Urinary bladder (tissue), 4 donors: ENCODE results near the gene ACOT4. TPM values are rescaled to one million over a fixed set of nuclear protein-coding genes. Genes with fewer than 3 reads are reported as not detected.
A peak's percentile ranks its signal among the peaks of the same experiment; 100 is the strongest.

Experiments used
- DNase-seq: peaks from one replicate; pipeline ENCODE4 v3.0.0-alpha.2; 2015; ENCODE audit errors: extremely low spot score
- H3K27ac ChIP-seq: one replicate; pipeline ENCODE4 v1.5.1; 2013; ENCODE audit warnings: low read depth, mild to moderate bottlenecking, moderate library complexity
- H3K36me3 ChIP-seq: one replicate; pipeline ENCODE4 v1.6.1; 2013; ENCODE audit warnings: mild to moderate bottlenecking, moderate library complexity; ENCODE audit not compliant: insufficient read depth
- H3K4me1 ChIP-seq: one replicate; pipeline ENCODE4 v1.6.1; 2013; ENCODE audit warnings: mild to moderate bottlenecking, moderate library complexity; ENCODE audit not compliant: insufficient read depth
- H3K4me3 ChIP-seq: one replicate; pipeline ENCODE4 v1.5.1; 2013; ENCODE audit warnings: low read depth, low read length
- WGBS: extraction: QIAGEN DNeasy Blood & Tissue Kit; methylation state at CpG from one replicate; pipeline ENCODE4 v1.1.7; 2013; 5-methylcytosine and 5-hydroxymethylcytosine counted together
- polyA plus RNA-seq: library from polyadenylated mRNA; stranded (reverse); fragments of 200-250 nt; gene quantifications from one replicate; pipeline ENCODE4 v1.2.3, GENCODE V29; 2013
- total RNA-seq: library from RNA; depleted of rRNA; stranded (reverse); fragments of >200 nt; gene quantifications from one replicate; pipeline ENCODE4 v1.2.3, GENCODE V29; 2014
- donor health status: healthy with polysubstance abuse.
- donor health status: healthy.

The ACOT4 gene
- total and polyA plus RNA-seq, 2 donors = 1.0 to 1.6 TPM

DNA sequence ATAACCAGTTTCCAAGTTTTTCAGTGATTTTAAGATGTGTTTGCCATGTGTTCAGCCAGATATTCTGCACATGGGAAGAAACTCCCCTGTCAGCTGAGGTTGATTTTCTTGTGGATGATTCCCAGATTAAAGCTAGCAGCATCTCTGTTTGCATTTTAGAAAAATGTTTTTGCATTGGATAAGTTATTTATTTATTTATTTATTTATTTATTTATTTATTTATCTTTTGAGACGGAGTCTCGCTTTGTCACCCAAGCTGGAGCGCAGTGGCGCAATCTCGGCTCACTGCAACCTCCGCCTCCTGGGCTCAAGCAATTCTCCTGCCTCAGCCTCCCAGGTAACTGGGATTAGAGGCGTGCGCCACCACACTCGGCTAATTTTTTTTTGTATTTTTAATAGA, 2.8 kb downstream of the ACOT4 start:
- no peak overlapping the region for H3K27ac ChIP-seq
- H3K36me3 ChIP-seq = no peaks in the 10 kb centered on the region
- H3K4me1 ChIP-seq = no peaks in the 10 kb centered on the region
- 98% methylated on average over 9 of the region's 9 CpGs for WGBS
- no peak for DNase-seq
- H3K4me3 ChIP-seq = no peak overlapping the region

DNA sequence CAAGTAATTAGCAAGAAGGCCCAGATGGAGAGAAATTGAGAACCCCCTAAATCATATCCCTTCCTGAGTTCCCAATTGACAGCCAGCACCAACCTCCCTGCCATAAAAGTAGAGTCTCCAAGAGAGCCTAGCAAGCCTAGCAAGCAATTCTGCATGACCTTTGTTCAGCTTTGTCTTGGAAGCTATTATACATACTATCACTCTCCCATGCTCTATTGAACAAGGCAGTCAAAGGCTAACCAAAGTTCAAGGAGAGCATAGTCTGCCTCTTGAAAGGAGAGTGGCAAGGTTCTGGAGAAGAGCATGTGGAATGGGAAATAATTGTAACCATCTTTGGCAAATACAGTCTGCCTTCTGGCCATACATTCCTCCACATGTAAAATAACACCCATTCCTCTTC, 7.8 kb downstream of the ACOT4 start:
- Histone ChIP-seq H3K4me1 (no peaks in the 10 kb centered on the region), H3K27ac (no peak overlapping the region), H3K36me3 (no peaks in the 10 kb centered on the region), H3K4me3 (no peak overlapping the region)
- no peak for DNase-seq

DNA sequence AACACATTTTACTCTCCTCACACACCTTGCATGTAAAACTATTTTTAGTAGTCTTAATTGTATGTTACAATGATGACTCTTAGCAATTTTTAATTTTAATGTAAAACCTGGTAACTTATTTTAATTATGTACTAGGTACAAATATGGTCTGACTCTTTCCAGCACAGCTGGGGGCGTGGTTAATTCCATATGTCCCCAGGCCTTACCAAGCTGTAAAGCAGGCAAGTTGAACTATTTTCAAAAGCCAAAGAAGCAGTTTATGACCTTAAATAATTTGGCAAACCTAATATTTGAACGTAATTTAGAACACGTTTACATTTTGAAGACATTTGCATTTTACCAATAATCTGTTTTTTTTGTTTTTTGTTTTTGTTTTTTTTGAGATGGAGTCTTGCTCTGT, 11.3 kb downstream of the ACOT4 start:
- Histone ChIP-seq H3K4me1 (no peaks in the 10 kb centered on the region), H3K27ac (no peak overlapping the region), H3K4me3 (no peak overlapping the region), H3K36me3 (no peaks in the 10 kb centered on the region)
- no peak for DNase-seq
- 75% methylated on average over 3 of the region's 3 CpGs for WGBS

DNA sequence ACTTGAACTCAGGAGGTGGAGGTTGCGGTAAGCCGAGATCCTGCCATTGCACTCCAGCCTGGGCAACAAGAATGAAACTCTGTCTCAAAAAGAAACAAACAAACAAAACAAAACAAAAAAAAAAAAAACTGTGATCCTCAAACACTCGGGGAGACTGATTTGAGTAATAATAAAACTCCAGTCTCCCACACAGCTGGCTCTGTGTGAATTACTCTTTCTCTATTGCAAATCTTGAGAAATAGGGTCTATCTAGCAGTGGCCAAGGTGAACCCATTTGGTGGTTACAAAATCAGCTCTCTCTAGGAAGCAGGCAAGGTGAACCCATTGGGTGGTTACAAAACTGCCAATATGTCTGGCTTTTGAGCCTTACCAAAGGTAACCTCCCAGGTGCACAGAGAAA, 14.6 kb downstream of the ACOT4 start:
- no peak for DNase-seq
- Histone ChIP-seq H3K4me1 (no peaks in the 10 kb centered on the region), H3K4me3 (no peak overlapping the region), H3K27ac (no peak overlapping the region), H3K36me3 (no peaks in the 10 kb centered on the region)
- 93% methylated on average over 3 of the region's 3 CpGs for WGBS

DNA sequence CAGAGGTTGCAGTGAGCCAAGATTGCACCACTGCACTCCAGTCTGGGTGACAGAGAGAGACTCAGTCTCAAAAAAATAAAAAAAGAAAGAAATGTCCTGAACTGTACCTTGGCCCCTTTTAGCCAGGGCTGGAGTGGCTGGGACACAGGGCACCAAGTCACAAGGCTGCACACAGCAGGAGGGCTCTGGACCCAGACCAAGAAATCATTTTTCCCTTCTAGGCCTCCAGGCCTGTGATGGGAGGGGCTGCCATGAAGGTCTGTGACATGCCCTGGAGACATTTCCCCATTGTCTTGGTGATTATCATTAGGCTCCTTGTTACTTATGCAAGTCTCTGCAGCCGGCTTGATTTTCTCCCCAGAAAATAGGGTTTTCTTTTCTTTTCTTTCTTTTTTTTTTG, 15.6 kb downstream of the ACOT4 start:
- 94% methylated on average over 1 of the region's 1 CpG for WGBS
- DNase-seq = no peak

DNA sequence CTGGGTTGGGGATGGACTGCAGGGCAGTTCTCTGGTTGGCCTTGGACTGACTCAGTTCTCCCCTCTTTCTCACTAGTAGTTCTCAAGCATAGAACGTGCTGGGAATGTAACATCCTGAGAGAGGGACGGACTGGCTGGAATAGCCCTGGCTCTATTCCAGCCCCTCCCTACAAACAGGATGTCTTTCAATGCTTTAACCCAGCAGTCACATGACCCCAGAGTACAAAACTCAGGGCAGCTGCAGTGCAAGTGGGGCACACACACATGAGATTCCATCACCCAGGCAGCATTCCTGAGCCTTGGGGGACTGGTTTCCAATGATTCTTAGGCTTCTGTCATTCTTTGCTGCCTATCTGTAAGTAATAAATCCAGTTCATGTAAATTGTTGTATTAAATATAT, 19.0 kb downstream of the ACOT4 start:
- Histone ChIP-seq H3K27ac (no peak overlapping the region), H3K4me3 (no peak overlapping the region), H3K36me3 (no peaks in the 10 kb centered on the region), H3K4me1 (no peaks in the 10 kb centered on the region)
- no peak for DNase-seq
- WGBS = 40% methylated on average over 2 of the region's 2 CpGs

More for the DNA sequence above, 15.6 kb downstream of the ACOT4 start:
- no peaks in the 10 kb centered on the region for H3K4me1 ChIP-seq
- H3K4me3 ChIP-seq = no peak overlapping the region
- no peak overlapping the region for H3K27ac ChIP-seq
- H3K36me3 ChIP-seq = no peaks in the 10 kb centered on the region

DNA sequence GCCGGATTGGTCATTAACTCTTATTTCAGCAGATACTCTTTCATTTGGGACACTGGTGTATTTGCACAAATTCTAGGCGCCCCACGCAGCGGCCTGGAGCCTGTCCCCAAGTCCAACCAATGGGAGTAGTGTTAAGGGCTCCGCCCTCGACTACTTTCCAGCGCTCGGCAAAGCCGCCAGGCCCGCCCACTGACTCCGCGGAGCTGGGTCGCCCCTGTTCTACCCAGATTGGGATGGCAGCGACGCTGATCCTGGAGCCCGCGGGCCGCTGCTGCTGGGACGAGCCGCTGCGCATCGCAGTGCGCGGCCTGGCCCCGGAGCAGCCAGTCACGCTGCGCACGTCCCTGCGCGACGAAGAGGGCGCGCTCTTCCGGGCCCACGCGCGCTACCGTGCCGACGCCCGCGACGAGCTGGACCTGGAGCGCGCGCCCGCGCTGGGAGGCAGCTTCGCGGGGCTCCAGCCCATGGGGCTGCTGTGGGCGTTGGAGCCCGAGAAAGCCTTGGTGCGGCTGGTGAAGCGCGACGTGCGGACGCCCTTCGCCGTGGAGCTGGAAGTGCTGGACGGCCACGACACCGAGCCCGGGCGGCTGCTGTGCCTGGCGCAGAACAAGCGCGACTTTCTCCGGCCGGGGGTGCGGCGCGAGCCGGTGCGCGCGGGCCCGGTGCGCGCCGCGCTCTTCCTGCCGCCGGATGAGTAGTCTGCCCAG, 20.8 kb downstream of the ACOT4 start, which contains the start of gene ACOT6:
ACOT6 (plus strand) TSS at position 179 of the 707 bp plus-strand sequence; CDS start at position 234, 55 bp downstream.
- H3K36me3 ChIP-seq = no peaks in the 10 kb centered on the region
- under 1% methylated on average over 84 of the region's 84 CpGs for WGBS
- no peaks in the 10 kb centered on the region for H3K4me1 ChIP-seq
- peak within 1 kb of the TSS; percentile 53 for H3K4me3 ChIP-seq
- peak within 1 kb of the TSS; percentile 78 for H3K27ac ChIP-seq
- DNase-seq = no peak

DNA sequence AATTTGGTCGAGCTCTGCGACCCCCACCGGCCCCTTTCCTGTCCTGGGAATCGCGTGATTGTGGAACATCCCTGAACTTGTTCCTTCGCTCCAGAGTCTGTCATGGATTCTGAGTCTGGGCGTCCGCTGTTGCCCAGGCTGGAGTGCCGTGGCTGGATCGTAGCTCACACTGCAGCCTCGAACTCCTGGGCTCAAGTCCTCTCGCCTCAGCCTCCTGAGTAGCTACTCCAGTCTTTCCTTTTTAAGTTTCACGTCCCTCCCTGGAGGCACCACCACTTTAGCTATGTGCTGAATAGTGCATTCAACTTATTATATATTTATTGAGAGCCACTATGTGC, 21.3 kb downstream of the ACOT4 start:
- H3K4me1 ChIP-seq = no peaks in the 10 kb centered on the region
- WGBS = 2% methylated on average over 13 of the region's 13 CpGs

DNA sequence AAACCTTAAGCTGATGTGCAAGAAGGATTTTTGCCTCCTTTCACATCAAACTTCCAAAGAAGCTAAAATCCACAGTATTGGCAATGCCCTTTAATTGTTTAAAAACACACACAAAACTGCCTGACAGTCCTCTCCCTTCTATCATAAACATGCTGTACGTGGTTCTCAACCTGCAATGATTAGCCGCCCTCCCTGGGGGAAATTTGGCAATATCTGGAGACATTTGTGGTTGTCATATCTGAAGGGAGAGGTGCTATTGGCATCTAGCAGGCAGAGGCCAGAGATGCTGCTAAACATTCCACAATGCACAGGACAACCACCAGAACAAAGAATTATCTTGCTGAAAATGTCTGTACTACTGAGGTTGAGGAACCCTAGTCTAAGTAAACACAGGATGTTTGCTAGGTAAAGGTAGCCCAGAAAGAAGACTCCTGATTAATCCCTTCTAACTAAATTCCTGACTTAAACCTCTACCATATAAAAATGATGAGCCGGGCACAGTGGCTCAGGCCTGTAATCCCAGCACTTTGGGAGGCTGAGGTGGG, 21.8 kb downstream of the ACOT4 start:
- H3K4me1 ChIP-seq = no peaks in the 10 kb centered on the region
- whole genome bisulfite sequencing = 83% methylated on average over 3 of the region's 3 CpGs
- no peak overlapping the region for H3K4me3 ChIP-seq
- H3K36me3 ChIP-seq = no peaks in the 10 kb centered on the region
- no peak for DNase-seq
- no peak overlapping the region for H3K27ac ChIP-seq

More for the DNA sequence above, 21.3 kb downstream of the ACOT4 start:
- Histone ChIP-seq H3K4me3 (peak overlapping the region; percentile 53), H3K36me3 (no peaks in the 10 kb centered on the region), H3K27ac (peak overlapping the region; percentile 78)
- DNase-seq = no peak

DNA sequence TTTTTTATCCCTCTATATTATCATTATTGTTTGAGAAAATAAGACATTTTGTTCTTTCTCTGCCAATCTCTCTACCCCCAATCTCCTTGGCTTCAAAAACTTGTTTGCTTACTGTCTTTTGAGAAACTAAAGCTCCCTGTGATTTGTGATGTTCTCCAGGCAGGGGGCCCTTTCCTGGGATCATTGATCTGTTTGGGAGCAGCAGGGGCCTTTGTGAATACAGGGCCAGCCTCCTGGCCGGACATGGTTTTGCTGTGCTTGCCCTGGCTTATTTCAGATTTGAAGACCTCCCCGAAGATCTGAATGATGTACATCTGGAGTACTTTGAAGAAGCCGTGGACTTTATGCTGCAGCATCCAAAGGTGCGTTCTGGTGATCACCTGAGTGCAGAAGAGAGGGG, 25.2 kb downstream of the ACOT4 start:
- Histone ChIP-seq H3K4me1 (no peaks in the 10 kb centered on the region), H3K4me3 (no peak overlapping the region), H3K36me3 (no peaks in the 10 kb centered on the region), H3K27ac (no peak overlapping the region)
- WGBS = 83% methylated on average over 4 of the region's 4 CpGs
- no peak for DNase-seq

DNA sequence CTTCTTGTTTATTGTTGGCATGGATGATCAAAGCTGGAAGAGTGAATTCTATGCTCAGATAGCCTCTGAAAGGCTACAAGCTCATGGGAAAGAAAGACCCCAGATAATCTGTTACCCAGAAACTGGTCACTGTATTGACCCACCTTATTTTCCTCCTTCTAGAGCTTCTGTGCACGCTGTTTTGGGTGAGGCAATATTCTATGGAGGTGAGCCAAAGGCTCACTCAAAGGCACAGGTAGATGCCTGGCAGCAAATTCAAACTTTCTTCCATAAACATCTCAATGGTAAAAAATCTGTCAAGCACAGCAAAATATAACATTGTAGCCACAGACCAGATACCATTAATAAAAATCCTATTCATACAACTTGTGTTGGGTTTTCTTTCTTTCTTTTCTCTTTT, 27.9 kb downstream of the ACOT4 start:
- H3K4me3 ChIP-seq = no peak overlapping the region
- no peak overlapping the region for H3K27ac ChIP-seq
- no peak for DNase-seq
- no peaks in the 10 kb centered on the region for H3K36me3 ChIP-seq
- WGBS = 86% methylated on average over 1 of the region's 1 CpG
- H3K4me1 ChIP-seq = no peaks in the 10 kb centered on the region

DNA sequence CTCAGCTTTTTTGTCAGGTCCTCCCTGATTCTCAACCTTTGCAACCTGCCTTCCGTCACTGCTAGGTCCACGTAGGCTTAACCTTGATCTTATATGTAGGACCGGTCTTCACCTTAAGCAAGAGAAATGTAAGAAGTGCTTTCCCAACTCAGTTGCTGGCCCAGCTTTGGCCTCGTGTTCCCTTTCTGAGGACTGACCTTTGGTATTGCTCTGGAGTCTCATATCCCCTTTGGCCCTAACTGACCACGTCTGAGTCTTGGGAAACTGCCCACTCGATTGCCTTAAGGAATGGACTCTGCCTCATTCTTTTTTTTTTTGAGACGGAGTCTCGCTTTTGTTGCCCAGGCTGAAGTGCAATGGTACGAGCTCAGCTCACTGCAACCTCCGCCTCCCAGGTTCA, 28.6 kb downstream of the ACOT4 start:
- DNase-seq = no peak
- Histone ChIP-seq H3K27ac (no peak overlapping the region), H3K4me1 (no peaks in the 10 kb centered on the region), H3K36me3 (no peaks in the 10 kb centered on the region), H3K4me3 (no peak overlapping the region)
- 85% methylated on average over 10 of the region's 10 CpGs for WGBS

DNA sequence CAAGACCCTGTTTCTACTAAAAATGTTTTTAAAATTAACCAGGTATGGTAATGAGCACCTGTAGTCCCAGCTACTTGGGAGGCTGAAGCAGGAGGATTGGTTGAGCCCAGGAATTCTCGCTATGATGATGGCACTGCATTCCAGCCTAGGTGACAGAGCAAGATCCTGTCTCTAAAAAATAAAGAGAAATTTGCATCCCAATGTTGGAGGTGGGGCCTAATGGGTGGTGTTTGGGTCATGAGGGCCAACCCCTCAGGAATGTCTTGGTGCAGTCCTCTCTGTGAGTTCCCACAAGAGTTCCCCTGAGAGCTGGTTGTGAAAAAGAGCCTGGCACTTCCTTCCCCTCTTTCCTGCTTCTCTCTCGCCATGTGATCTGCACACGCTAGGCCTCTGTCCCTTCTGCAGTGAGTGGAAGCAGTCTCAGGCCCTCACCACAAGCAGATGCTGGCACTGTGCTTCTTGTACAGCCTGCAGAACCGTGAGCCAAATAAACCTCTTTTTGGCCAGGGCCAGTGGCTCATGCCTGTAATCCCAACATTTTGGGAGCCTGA, 31.9 kb downstream of the ACOT4 start:
- no peak for DNase-seq
- no peaks in the 10 kb centered on the region for H3K4me1 ChIP-seq
- H3K4me3 ChIP-seq = no peak overlapping the region
- WGBS = 94% methylated on average over 4 of the region's 4 CpGs
- H3K27ac ChIP-seq = no peak overlapping the region
- H3K36me3 ChIP-seq = no peaks in the 10 kb centered on the region

DNA sequence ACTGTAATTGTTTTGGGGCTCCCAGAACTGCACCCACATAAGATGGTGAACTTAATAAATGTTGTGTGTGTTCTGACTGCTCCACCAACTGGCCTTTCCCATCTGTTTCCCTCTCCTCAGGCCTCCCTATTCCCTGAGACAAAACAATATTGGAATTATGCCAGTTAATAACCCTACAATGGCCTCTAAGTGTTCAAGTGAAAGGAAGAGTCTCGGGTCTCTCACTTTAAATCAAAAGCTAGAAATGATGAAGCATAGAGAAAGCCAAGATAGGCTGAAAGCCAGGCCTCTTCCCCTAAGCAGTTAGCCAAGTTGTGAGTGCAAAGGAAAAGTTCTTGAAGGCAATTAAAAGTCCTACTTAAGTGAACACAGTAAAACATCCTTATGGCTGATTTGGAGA, 34.0 kb downstream of the ACOT4 start:
- Histone ChIP-seq H3K4me3 (no peak overlapping the region), H3K4me1 (no peaks in the 10 kb centered on the region), H3K36me3 (no peaks in the 10 kb centered on the region), H3K27ac (no peak overlapping the region)
- DNase-seq = no peak
- WGBS = 51% methylated on average over 1 of the region's 1 CpG
